Kidney epithelial cell (primary cell): ENCODE data around the gene ZBP1. TPM values are rescaled to one million over a fixed set of nuclear protein-coding genes. Genes with fewer than 3 reads are reported as not detected.

Experiments
- DNase-seq: peaks from one replicate; pipeline ENCODE4 v3.0.0-alpha.2; 2010; ENCODE audit warnings: low read depth
- H3K27me3 ChIP-seq: 2 replicates; pipeline ENCODE4 v1.6.0; 2011; ENCODE audit warnings: low read length; ENCODE audit not compliant: control insufficient read depth, insufficient read depth
- H3K36me3 ChIP-seq: 2 replicates; pipeline ENCODE4 v1.5.1; 2011; ENCODE audit warnings: low read length; ENCODE audit not compliant: control insufficient read depth, insufficient read depth
- H3K4me3 ChIP-seq: 2 replicates; pipeline ENCODE4 v1.5.1; 2011; ENCODE audit warnings: low read depth, mild to moderate bottlenecking, control low read depth, low read length
- total RNA-seq: library from RNA; depleted of rRNA; stranded (reverse); fragments of >200 nt; gene quantifications from 2 replicates; pipeline ENCODE4 v1.2.3, GENCODE V29; 2015
- TF ChIP-seq, protein P1 (sequence below): IDR thresholded peaks from 2 replicates; pipeline ENCODE4 v1.5.1; 2011; ENCODE audit warnings: mild to moderate bottlenecking, moderate library complexity, low read length, control low read depth, inconsistent platforms; ENCODE audit not compliant: insufficient read depth, poor library complexity, severe bottlenecking

ZBP1 gene
- total RNA-seq, 1 donor from 2014 or later: not detected

GRCh38 chr20:57582432-57583288 is 37.6 kb downstream of the ZBP1 start:
- TF ChIP-seq, protein P1, sequence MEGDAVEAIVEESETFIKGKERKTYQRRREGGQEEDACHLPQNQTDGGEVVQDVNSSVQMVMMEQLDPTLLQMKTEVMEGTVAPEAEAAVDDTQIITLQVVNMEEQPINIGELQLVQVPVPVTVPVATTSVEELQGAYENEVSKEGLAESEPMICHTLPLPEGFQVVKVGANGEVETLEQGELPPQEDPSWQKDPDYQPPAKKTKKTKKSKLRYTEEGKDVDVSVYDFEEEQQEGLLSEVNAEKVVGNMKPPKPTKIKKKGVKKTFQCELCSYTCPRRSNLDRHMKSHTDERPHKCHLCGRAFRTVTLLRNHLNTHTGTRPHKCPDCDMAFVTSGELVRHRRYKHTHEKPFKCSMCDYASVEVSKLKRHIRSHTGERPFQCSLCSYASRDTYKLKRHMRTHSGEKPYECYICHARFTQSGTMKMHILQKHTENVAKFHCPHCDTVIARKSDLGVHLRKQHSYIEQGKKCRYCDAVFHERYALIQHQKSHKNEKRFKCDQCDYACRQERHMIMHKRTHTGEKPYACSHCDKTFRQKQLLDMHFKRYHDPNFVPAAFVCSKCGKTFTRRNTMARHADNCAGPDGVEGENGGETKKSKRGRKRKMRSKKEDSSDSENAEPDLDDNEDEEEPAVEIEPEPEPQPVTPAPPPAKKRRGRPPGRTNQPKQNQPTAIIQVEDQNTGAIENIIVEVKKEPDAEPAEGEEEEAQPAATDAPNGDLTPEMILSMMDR: peak; percentile 71
- H3K36me3 ChIP-seq: no peaks in the 10 kb centered on the region
- DNase-seq: no peak
- H3K27me3 ChIP-seq: peaks cover 71% of the 10 kb centered on the region
- no peak overlapping the region for H3K4me3 ChIP-seq

DNA sequence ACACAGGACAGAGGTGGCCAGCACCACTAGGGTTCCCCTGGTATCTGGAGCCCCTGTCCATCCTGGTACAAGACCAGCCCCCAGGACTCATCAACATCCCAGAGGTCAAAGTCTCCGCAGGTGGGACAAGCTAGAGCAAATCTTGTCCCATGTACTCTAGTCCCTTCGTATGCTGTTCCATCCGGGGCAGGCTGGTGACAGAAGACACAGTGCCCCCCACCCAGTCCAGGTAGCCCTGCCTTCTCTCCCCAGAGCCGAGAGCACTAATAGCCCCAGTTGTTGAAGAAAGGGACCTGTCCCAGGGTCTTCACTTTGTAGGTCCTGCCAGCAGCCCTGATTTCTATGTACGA is 38.2 kb downstream of the ZBP1 start:
- no peaks in the 10 kb centered on the region for H3K36me3 ChIP-seq
- H3K4me3 ChIP-seq: no peak overlapping the region
- DNase-seq: no peak
- TF ChIP-seq, protein P1: no peak
- H3K27me3 ChIP-seq: peaks cover 77% of the 10 kb centered on the region

GRCh38 chr20:57581202-57582028 is 38.8 kb downstream of the ZBP1 start:
- TF ChIP-seq, protein P1: no peak
- Histone ChIP-seq H3K4me3 (no peak overlapping the region), H3K36me3 (no peaks in the 10 kb centered on the region), H3K27me3 (peaks cover 82% of the 10 kb centered on the region)
- DNase-seq: no peak

DNA sequence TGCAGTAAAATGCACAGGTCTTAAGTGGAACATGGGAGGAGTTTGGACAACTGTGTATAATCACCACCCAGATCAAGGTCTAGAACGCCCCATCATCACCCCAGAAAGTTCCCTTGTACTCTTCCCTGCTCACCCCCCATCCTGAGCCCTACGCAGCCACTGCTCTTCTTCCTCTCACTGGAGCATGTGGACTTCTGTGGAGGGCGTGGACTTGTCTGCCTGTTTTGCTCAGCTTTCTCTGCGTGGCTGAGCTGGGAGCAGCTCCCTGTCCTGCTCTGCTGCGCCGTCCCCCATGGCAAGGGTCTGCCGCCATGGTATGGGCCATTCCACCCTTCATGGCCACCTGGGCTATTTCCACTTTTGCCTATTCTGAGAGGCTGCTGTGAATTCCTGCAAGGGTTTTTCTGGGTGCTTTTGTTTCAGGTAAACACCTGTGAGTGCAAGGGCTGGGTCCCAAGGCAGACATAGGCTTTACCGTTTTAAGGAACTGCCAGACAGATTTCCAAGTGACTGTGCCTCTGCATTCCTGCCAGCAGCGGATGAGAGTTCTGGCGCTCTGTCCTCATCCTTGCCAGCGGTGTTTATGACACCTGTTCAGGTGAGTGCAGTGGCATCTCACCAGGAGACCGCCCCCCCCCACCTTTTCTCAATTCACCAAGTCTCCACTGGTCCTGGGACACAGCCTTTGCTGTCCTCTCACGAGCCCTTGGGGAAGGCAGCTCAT is 39.6 kb downstream of the ZBP1 start:
- no peak for DNase-seq
- TF ChIP-seq, protein P1: no peak
- Histone ChIP-seq H3K27me3 (peaks cover 81% of the 10 kb centered on the region), H3K4me3 (no peak overlapping the region), H3K36me3 (no peaks in the 10 kb centered on the region)

- TF ChIP-seq, protein P1: no peak
- no peak for DNase-seq
- no peaks in the 10 kb centered on the region for H3K36me3 ChIP-seq
- H3K27me3 ChIP-seq: peaks cover 83% of the 10 kb centered on the region
- no peak overlapping the region for H3K4me3 ChIP-seq
Measured at GRCh38 chr20:57579898-57580447, 40.3 kb downstream of the ZBP1 start.
